Suprapubic skin (tissue), 4 donors: ENCODE measurements around the gene TBX3. TPM values are rescaled to one million over a fixed set of nuclear protein-coding genes. Genes with fewer than 3 reads are reported as not detected.

Source experiments
- DNase-seq, 2 donors: peaks; one replicate each; pipeline ENCODE4 v3.0.0-alpha.2; 2019; ENCODE audit warnings: low spot score in 2 of 2
- H3K27ac ChIP-seq: fragments of 200-600 bp; sonication (generic); one replicate; pipeline ENCODE4 v1.5.1; 2019
- H3K27me3 ChIP-seq: fragments of 200-600 bp; sonication (generic); one replicate; pipeline ENCODE4 v1.5.1; 2019
- H3K36me3 ChIP-seq: fragments of 200-600 bp; sonication (generic); one replicate; pipeline ENCODE4 v1.5.1; 2019
- H3K4me1 ChIP-seq: fragments of 200-600 bp; sonication (generic); one replicate; pipeline ENCODE4 v1.5.1; 2019
- H3K4me3 ChIP-seq: fragments of 200-600 bp; sonication (generic); one replicate; pipeline ENCODE4 v1.5.1; 2019; ENCODE audit warnings: mild to moderate bottlenecking
- H3K9me3 ChIP-seq: fragments of 200-600 bp; sonication (generic); one replicate; pipeline ENCODE4 v1.5.1; 2019
- CTCF ChIP-seq, 2 donors: fragments of 200-600 bp in 1 of 2; fragments of 450-650 bp in 1 of 2; sonication (generic) in 1 of 2; IDR thresholded peaks; one replicate each; pipeline ENCODE4 v1.5.1; 2016 to 2019; ENCODE audit warnings: antibody characterized with exemption in 2 of 2, mild to moderate bottlenecking in 1 of 2, moderate library complexity in 1 of 2
- EP300 ChIP-seq: sonication (generic); formaldehyde crosslinking; IDR thresholded peaks from one replicate; pipeline ENCODE4 v1.6.1; 2017; ENCODE audit warnings: antibody characterized with exemption
- POLR2A ChIP-seq, 2 donors: fragments of 450-650 bp; IDR thresholded peaks; one replicate each; pipeline ENCODE4 v1.6.1; 2017; ENCODE audit warnings: antibody characterized with exemption in 2 of 2, mild to moderate bottlenecking in 2 of 2, moderate library complexity in 2 of 2
- POLR2AphosphoS5 ChIP-seq, 3 donors: sonication (generic); formaldehyde crosslinking; IDR thresholded peaks; one replicate each; pipeline ENCODE4 v1.6.1; 2017; ENCODE audit warnings: antibody characterized with exemption in 3 of 3
- WGBS: methylation state at CpG from one replicate; pipeline ENCODE4 v1.1.5; 2018; 5-methylcytosine and 5-hydroxymethylcytosine counted together
- total RNA-seq, 4 donors: library from RNA; depleted of rRNA; stranded (reverse); fragments of >200 nt; gene quantifications; one replicate each; pipeline ENCODE4 v1.1.0, GENCODE V29; 2016

Gene TBX3
- total RNA-seq, 4 donors from 2014 or later: 23.4 to 35.6 (median 28.7) TPM

- peak overlapping the region; percentile 11 for H3K27ac ChIP-seq
- H3K36me3 ChIP-seq: peaks cover 20% of the 10 kb centered on the region
- peaks cover 32% of the 10 kb centered on the region for H3K4me1 ChIP-seq
- TF ChIP-seq POLR2A (IDR thresholded peaks at IDR 0.05) (no peak), POLR2AphosphoS5 (IDR thresholded peaks at IDR 0.05) (no peak), EP300 (no peak), CTCF (IDR thresholded peaks at IDR 0.05) (no peak)
- no peaks in the 10 kb centered on the region for H3K9me3 ChIP-seq
- WGBS: 61% methylated on average over 2 of the region's 2 CpGs
- H3K27me3 ChIP-seq: no peaks in the 10 kb centered on the region
- peak overlapping the region; percentile 72 for H3K4me3 ChIP-seq
- DNase-seq: no peak
Measured at GRCh38 chr12:114678718-114679117, 5.3 kb downstream of the TBX3 start.

GRCh38 chr12:114678028-114678427 lies 5.9 kb downstream of the TBX3 start:
- WGBS: 67% methylated on average over 2 of the region's 2 CpGs
- no peak for TF ChIP-seq POLR2AphosphoS5 (IDR thresholded peaks at IDR 0.05)
- no peak for TF ChIP-seq CTCF (IDR thresholded peaks at IDR 0.05)
- TF ChIP-seq EP300: no peak
- TF ChIP-seq POLR2A (IDR thresholded peaks at IDR 0.05): no peak
- H3K4me3 ChIP-seq: no peak overlapping the region
- H3K36me3 ChIP-seq: peaks cover 23% of the 10 kb centered on the region
- no peak overlapping the region for H3K27ac ChIP-seq
- no peak for DNase-seq
- H3K9me3 ChIP-seq: no peaks in the 10 kb centered on the region
- H3K4me1 ChIP-seq: peaks cover 39% of the 10 kb centered on the region
- no peaks in the 10 kb centered on the region for H3K27me3 ChIP-seq

GRCh38 chr12:114676142-114676741 lies 7.7 kb downstream of the TBX3 start:
- no peak for TF ChIP-seq POLR2A (IDR thresholded peaks at IDR 0.05)
- TF ChIP-seq CTCF (IDR thresholded peaks at IDR 0.05): no peak
- DNase-seq: no peak
- Histone ChIP-seq H3K27ac (no peak overlapping the region), H3K4me1 (peaks cover 34% of the 10 kb centered on the region), H3K9me3 (no peaks in the 10 kb centered on the region), H3K4me3 (no peak overlapping the region), H3K36me3 (peaks cover 31% of the 10 kb centered on the region), H3K27me3 (no peaks in the 10 kb centered on the region)
- WGBS: 86% methylated on average over 6 of the region's 6 CpGs

- H3K27ac ChIP-seq: no peak overlapping the region
- H3K9me3 ChIP-seq: no peaks in the 10 kb centered on the region
- no peak overlapping the region for H3K4me3 ChIP-seq
- H3K4me1 ChIP-seq: peaks cover 32% of the 10 kb centered on the region
- WGBS: 85% methylated on average over 56 of the region's 70 CpGs
- no peaks in the 10 kb centered on the region for H3K27me3 ChIP-seq
- no peak for TF ChIP-seq CTCF (IDR thresholded peaks at IDR 0.05)
- no peak for DNase-seq
- peaks cover 31% of the 10 kb centered on the region for H3K36me3 ChIP-seq
Measured at GRCh38 chr12:114674251-114675047, 9.5 kb downstream of the TBX3 start.

DNA sequence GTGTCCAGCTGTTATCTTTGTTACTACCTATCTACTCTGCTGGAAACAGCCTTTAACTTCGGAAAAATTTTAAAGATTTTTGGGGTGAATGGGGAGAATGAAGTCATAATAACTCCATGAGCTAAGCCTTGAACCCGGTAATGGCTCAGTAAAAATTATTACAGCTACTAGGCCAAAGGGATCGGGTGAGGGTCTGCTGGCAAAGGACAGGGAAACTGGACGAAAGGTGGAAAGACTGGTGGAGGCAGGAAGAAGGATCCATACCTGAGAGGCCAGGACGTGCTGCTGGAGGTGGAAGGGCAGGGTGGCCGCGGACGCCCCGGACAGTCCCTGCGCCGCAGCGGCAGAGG lies 10.1 kb downstream of the TBX3 start:
- no peak overlapping the region for H3K27ac ChIP-seq

More for the DNA sequence above, 10.1 kb downstream of the TBX3 start:
- DNase-seq: no peak
- WGBS: 91% methylated on average over 12 of the region's 12 CpGs
- TF ChIP-seq EP300 (no peak), POLR2A (IDR thresholded peaks at IDR 0.05) (no peak), POLR2AphosphoS5 (IDR thresholded peaks at IDR 0.05) (no peak), CTCF (IDR thresholded peaks at IDR 0.05) (no peak)
- Histone ChIP-seq H3K27me3 (no peaks in the 10 kb centered on the region), H3K36me3 (peaks cover 28% of the 10 kb centered on the region), H3K4me1 (peaks cover 29% of the 10 kb centered on the region), H3K9me3 (no peaks in the 10 kb centered on the region), H3K4me3 (no peak overlapping the region)
